NCI-H2227 treated with DMSO at 0.1 percent for 48 hours (cell line): Measurements from ENCODE around the gene PRELID1.
"Not testable (repeated sequence)": the region's sequence is repeated elsewhere in the genome, so short reads cannot be mapped to it uniquely, and the experiment has no call there.

Source experiments
- DNase-seq: peaks from one replicate; lab custom pipeline; 2025; lab: John Stamatoyannopoulos, UW

Gene PRELID1

GRCh38 chr5:177303121-177303924 lies at the start of gene PRELID1, which contains the start of gene RAB24:
PRELID1 (plus strand) TSS chr5:177303799; CDS start chr5:177303986, 187 bp downstream.
RAB24 (minus strand) TSS chr5:177303719; CDS start chr5:177303288, 431 bp downstream.
- DNase-seq, result peak; percentile 52

GRCh38 chr5:177256296-177256695 lies 47.3 kb upstream of the PRELID1 start:
- no peak for DNase-seq

- not testable (repeated sequence) for DNase-seq
These were observed 44.9 kb upstream of the PRELID1 start for GRCh38 chr5:177258711-177259110.

- DNase-seq, result no peak
These were observed 42.6 kb upstream of the PRELID1 start for GRCh38 chr5:177260961-177261360.

GRCh38 chr5:177261510-177261909 lies 42.1 kb upstream of the PRELID1 start:
- no peak for DNase-seq

GRCh38 chr5:177264178-177264577 lies 39.4 kb upstream of the PRELID1 start:
- DNase-seq, result no peak

GRCh38 chr5:177265395-177265794 lies 38.2 kb upstream of the PRELID1 start:
- no peak for DNase-seq

GRCh38 chr5:177269232-177269895 lies 34.2 kb upstream of the PRELID1 start:
- DNase-seq, result no peak

- DNase-seq, result no peak
These were observed 33.6 kb upstream of the PRELID1 start for GRCh38 chr5:177269976-177270375.

- no peak for DNase-seq
These were observed 32.9 kb upstream of the PRELID1 start for GRCh38 chr5:177270653-177271052.

GRCh38 chr5:177271113-177271512 lies 32.5 kb upstream of the PRELID1 start:
- no peak for DNase-seq

GRCh38 chr5:177275883-177276282 lies 27.7 kb upstream of the PRELID1 start:
- no peak for DNase-seq

- DNase-seq, result no peak
These were observed 26.7 kb upstream of the PRELID1 start for GRCh38 chr5:177276886-177277285.

GRCh38 chr5:177288191-177288590 lies 15.4 kb upstream of the PRELID1 start:
- no peak for DNase-seq

- DNase-seq, result no peak
These were observed 12.6 kb upstream of the PRELID1 start for GRCh38 chr5:177290816-177291596.

GRCh38 chr5:177291735-177292134 lies 11.9 kb upstream of the PRELID1 start:
- DNase-seq, result no peak

- no peak for DNase-seq
These were observed 9.6 kb upstream of the PRELID1 start for GRCh38 chr5:177293819-177294581.

GRCh38 chr5:177294632-177295031 lies 9.0 kb upstream of the PRELID1 start:
- DNase-seq, result no peak

GRCh38 chr5:177295924-177296323 lies 7.7 kb upstream of the PRELID1 start:
- no peak for DNase-seq

GRCh38 chr5:177296581-177296980 lies 7.0 kb upstream of the PRELID1 start:
- DNase-seq, result no peak

GRCh38 chr5:177297922-177298321 lies 5.7 kb upstream of the PRELID1 start:
- DNase-seq, result no peak

GRCh38 chr5:177299697-177300096 lies 3.9 kb upstream of the PRELID1 start:
- no peak for DNase-seq
